Neural progenitor cell (in vitro differentiated cells): Measurements from ENCODE around the gene TEAD1.

Source experiments
- EZH2 ChIP-seq: fragments of 200-600 bp; sonication (generic); IDR thresholded peaks from 2 replicates; pipeline ENCODE4 v1.6.1; 2017; ENCODE audit warnings: antibody characterized with exemption, mild to moderate bottlenecking, moderate library complexity
- EZH2phosphoT487 ChIP-seq: fragments of 200-600 bp; sonication (generic); IDR thresholded peaks from 2 replicates; pipeline ENCODE4 v1.6.1; 2017; ENCODE audit warnings: antibody characterized with exemption
- TF ChIP-seq, protein P1 (sequence below): fragments of 200-600 bp; sonication (generic); IDR thresholded peaks from 2 replicates; pipeline ENCODE4 v1.5.1; 2017; ENCODE audit warnings: antibody characterized with exemption, mild to moderate bottlenecking

DNA sequence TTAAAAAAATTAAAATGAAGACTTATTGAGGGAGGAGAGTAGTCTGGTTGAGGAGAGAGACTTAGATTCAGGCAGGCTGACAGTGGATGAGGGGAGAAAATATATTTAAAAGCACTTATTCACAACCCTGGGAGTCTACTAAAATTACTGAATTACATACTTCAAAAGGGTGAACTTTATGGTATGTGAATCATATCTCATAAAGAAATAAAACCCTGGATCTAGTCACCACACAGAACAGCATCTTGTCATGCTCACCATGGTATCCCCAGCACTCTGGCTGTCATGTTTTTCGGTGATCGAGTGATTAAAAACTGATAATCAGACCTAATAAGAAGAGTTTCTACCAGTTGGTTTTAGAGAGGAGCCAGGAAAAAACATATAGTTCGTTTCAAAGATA lies 11.0 kb downstream of the TEAD1 start:
- TF ChIP-seq, protein P1, sequence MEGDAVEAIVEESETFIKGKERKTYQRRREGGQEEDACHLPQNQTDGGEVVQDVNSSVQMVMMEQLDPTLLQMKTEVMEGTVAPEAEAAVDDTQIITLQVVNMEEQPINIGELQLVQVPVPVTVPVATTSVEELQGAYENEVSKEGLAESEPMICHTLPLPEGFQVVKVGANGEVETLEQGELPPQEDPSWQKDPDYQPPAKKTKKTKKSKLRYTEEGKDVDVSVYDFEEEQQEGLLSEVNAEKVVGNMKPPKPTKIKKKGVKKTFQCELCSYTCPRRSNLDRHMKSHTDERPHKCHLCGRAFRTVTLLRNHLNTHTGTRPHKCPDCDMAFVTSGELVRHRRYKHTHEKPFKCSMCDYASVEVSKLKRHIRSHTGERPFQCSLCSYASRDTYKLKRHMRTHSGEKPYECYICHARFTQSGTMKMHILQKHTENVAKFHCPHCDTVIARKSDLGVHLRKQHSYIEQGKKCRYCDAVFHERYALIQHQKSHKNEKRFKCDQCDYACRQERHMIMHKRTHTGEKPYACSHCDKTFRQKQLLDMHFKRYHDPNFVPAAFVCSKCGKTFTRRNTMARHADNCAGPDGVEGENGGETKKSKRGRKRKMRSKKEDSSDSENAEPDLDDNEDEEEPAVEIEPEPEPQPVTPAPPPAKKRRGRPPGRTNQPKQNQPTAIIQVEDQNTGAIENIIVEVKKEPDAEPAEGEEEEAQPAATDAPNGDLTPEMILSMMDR = no peak
- no peak for TF ChIP-seq EZH2
- no peak for TF ChIP-seq EZH2phosphoT487
